Endothelial cell of umbilical vein (primary cell): Measurements from ENCODE around the gene MAL.

Experiments used
- CTCF ChIP-seq, 2 donors: IDR thresholded peaks; 1 replicate in 1 of 2; 2 replicates in 1 of 2; pipeline ENCODE4 v1.5.1; 2011; ENCODE audit warnings: low read length in 2 of 2, mild to moderate bottlenecking in 2 of 2, moderate library complexity in 2 of 2, control low read depth in 1 of 2, inconsistent platforms in 1 of 2, low read depth in 1 of 2; ENCODE audit not compliant: insufficient read depth in 1 of 2; ENCODE audit errors: extremely low read depth in 1 of 2
- EZH2 ChIP-seq: IDR thresholded peaks from 2 replicates; pipeline ENCODE4 v1.6.1; 2012; ENCODE audit warnings: borderline replicate concordance, low read depth, mild to moderate bottlenecking, moderate library complexity, low read length, inconsistent platforms; ENCODE audit not compliant: severe bottlenecking
- FOS ChIP-seq: IDR thresholded peaks from 2 replicates; pipeline ENCODE4 v1.6.1; 2011; ENCODE audit warnings: mild to moderate bottlenecking, low read length, moderate library complexity, borderline replicate concordance; ENCODE audit not compliant: insufficient read depth
- GATA2 ChIP-seq: IDR thresholded peaks from 2 replicates; pipeline ENCODE4 v1.7.0; 2011; ENCODE audit warnings: low read depth, mild to moderate bottlenecking, moderate library complexity, mixed read lengths, low read length; ENCODE audit not compliant: insufficient read length, insufficient read depth
- MYC ChIP-seq: IDR thresholded peaks from one replicate; pipeline ENCODE4 v1.6.1; 2011; ENCODE audit warnings: mild to moderate bottlenecking, low read depth, low read length
- POLR2A ChIP-seq: IDR thresholded peaks from 2 replicates; pipeline ENCODE4 v1.6.1; 2012; ENCODE audit warnings: low read depth, mild to moderate bottlenecking, control low read depth, low read length

- TF ChIP-seq CTCF (IDR thresholded peaks at IDR 0.05; ENCODE audit: extremely low read depth in 1 of 2, insufficient read depth in 1 of 2, low read depth in 1 of 2, low read length in 2 of 2), result no peak
- TF ChIP-seq MYC, result no peak
- no peak for TF ChIP-seq POLR2A
- no peak for TF ChIP-seq FOS
- no peak for TF ChIP-seq GATA2
- no peak for TF ChIP-seq EZH2
These were observed 33.0 kb downstream of the MAL start for GRCh38 chr2:95058466-95058988.
